ENCODE results near the gene DRAXIN.

The DRAXIN gene

GRCh38 chr1:11764115-11764514 lies 72.6 kb downstream of the DRAXIN start:
- no peak for DNase-seq (ENCODE audit: low read depth, low spot score)

GRCh38 chr1:11764519-11764918 lies 73.0 kb downstream of the DRAXIN start:
- DNase-seq (ENCODE audit: low read depth, low spot score), result no peak

- DNase-seq (ENCODE audit: low read depth, low spot score), result no peak
Observed at GRCh38 chr1:11765661-11766428, 74.3 kb downstream of the DRAXIN start.

GRCh38 chr1:11766429-11766776 lies 74.9 kb downstream of the DRAXIN start:
- no peak for DNase-seq (ENCODE audit: low read depth, low spot score)

DNA sequence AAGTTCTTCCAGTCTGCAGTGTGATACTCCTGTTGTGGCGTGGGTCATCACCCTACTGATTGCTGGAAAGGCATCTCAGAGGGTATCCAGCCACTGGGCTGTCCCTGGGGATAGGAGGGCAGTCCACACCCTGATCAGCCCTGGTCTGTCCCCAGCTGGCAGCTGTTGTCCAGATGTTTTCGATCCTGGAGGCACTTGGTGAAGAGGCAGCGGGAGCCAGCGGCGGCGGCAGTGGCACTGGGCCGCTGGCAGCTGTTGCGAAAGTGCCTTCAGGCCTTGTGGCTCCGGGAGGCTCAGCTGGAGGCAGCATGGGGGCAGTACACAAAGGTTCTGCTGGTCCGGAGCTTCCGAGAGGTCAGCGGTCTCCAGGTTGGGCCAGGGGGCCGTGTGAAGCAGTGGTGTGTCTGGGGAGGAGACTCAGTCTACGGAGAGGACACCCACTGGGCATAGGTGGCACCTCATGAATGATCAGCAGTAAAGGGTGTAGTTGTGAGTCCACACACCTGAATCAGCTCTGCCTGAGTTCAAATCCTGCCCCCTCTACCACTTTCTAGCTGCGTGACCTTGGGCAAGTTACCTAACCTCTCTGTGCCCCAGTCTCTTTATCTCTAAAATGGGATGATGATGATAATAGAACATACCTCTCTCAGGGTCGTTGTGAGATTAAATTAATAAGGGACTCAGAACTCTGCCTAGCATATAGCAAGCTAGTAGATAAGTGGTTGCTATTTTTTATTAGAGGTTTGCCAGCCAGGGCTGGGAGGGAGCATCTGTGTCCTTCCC lies 76.6 kb downstream of the DRAXIN start:
- DNase-seq (ENCODE audit: low read depth, low spot score), result no peak

GRCh38 chr1:11768821-11769220 lies 77.3 kb downstream of the DRAXIN start:
- DNase-seq (ENCODE audit: low read depth, low spot score), result no peak

DNA sequence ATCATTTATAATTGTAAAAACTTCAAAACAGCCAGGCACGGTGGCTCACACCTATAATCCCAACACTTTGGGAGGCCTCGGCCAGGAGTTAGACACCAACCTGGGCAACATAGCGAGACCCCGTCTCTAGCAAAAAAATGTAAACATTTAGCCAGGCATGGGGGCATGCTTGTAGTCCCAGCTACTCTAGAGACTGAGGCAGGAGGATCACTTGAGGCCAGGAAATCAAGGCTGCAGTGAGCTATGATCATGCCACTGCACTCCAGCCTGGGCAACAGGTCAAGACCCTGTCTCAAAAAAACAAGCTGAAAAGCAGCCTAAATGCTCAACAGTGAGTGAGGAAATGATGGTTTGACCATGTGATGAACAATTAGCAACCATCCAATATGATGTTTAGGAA lies 77.8 kb downstream of the DRAXIN start:
- DNase-seq (ENCODE audit: low read depth, low spot score), result no peak

GRCh38 chr1:11770011-11770410 lies 78.5 kb downstream of the DRAXIN start:
- no peak for DNase-seq (ENCODE audit: low read depth, low spot score)

- DNase-seq (ENCODE audit: low read depth, low spot score), result no peak
Observed at GRCh38 chr1:11771481-11772043, 80.1 kb downstream of the DRAXIN start.

- no peak for DNase-seq (ENCODE audit: low read depth, low spot score)
Observed at GRCh38 chr1:11772458-11772857, 80.9 kb downstream of the DRAXIN start.

DNA sequence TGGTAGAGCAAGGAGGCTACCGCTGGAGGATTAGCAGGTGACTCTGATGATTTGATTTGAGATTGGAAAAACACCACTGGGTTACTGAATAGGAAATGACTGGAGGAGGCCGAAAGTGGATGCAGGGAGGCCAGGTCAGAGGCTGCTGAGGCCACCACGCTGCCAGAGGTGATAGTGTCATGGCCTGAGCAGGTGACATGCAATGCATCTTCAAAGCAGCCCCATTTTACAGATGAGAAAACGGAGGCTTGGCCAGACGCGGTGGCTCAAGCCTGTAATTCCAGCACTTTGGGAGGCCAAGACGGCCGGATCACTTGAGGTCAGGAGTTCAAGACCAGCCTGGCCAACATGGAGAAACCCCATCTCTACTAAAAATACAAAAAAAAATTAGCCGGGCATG lies 83.2 kb downstream of the DRAXIN start:
- DNase-seq (ENCODE audit: low read depth, low spot score), result no peak
